IMR-90 (cell line): Measurements from ENCODE around the gene CACNG7. TPM values are rescaled to one million over a fixed set of nuclear protein-coding genes. Genes with fewer than 3 reads are reported as not detected.

Experiments used
- ATAC-seq: fragments of 200-7000 bp; cut with Tn5 transposase; 2 replicates; pipeline ENCODE4 v1.9.1; 2020; ENCODE audit warnings: low read depth, mild to moderate bottlenecking, moderate library complexity
- BruUV-seq: library from RNA; stranded (reverse); fragments of 400-500 nt; replicated peaks from 2 replicates; lab custom pipeline; 2021; lab: Mats Ljungman, UMichigan
- CTCF ChIA-PET: fragments of 300-600 bp; formaldehyde crosslinking; extraction: SDS; loops from one replicate; lab custom pipeline; 2021; ENCODE audit warnings: antibody characterized with exemption; lab: Yijun Ruan, JAX
- POLR2A ChIA-PET: fragments of 300-600 bp; sonication (Branson Sonifier 250); formaldehyde crosslinking; loops from one replicate; lab custom pipeline; 2022; ENCODE audit warnings: antibody characterized with exemption; ENCODE audit not compliant: unreplicated experiment; lab: Charles Lee
- DNase-seq: peaks from one replicate; pipeline ENCODE4 v3.0.0; 2013
- H2AFZ ChIP-seq: replicated peaks from 2 replicates; pipeline ENCODE3; 2013; ENCODE audit warnings: low read length, mild to moderate bottlenecking; ENCODE audit not compliant: poor library complexity
- H2AK5ac ChIP-seq: 2 replicates; pipeline ENCODE4 v1.6.1; 2013; ENCODE audit warnings: low read depth, low read length, inconsistent platforms
- H2AK9ac ChIP-seq: replicated peaks from 2 replicates; pipeline ENCODE3; 2013; ENCODE audit warnings: mild to moderate bottlenecking, low read depth, low read length, moderate library complexity; ENCODE audit not compliant: poor library complexity
- H2BK120ac ChIP-seq: 2 replicates; pipeline ENCODE4 v1.6.1; 2013; ENCODE audit warnings: low read depth, low read length, inconsistent platforms
- H2BK15ac ChIP-seq: 3 replicates; pipeline ENCODE4 v1.6.1; 2013; ENCODE audit warnings: low read depth, low read length, inconsistent platforms
- H2BK20ac ChIP-seq: 2 replicates; pipeline ENCODE4 v1.6.1; 2013; ENCODE audit warnings: low read depth, mild to moderate bottlenecking, inconsistent platforms, low read length, moderate library complexity
- H2BK5ac ChIP-seq: 2 replicates; pipeline ENCODE4 v1.6.1; 2013; ENCODE audit warnings: mild to moderate bottlenecking, low read depth, low read length, inconsistent platforms; ENCODE audit not compliant: poor library complexity, severe bottlenecking
- H3K14ac ChIP-seq: replicated peaks from 2 replicates; pipeline ENCODE4 v1.6.1; 2013; ENCODE audit warnings: low read depth, low read length, inconsistent platforms
- H3K18ac ChIP-seq: 2 replicates; pipeline ENCODE4 v1.6.1; 2013; ENCODE audit warnings: low read depth, low read length, control low read depth
- H3K23ac ChIP-seq: 2 replicates; pipeline ENCODE4 v1.6.1; 2013; ENCODE audit warnings: low read depth, low read length, inconsistent platforms
- H3K27ac ChIP-seq: 2 replicates; pipeline ENCODE4 v1.5.1; 2013; ENCODE audit warnings: mild to moderate bottlenecking, control low read depth, low read length; ENCODE audit not compliant: insufficient read depth
- H3K27me3 ChIP-seq: 2 replicates; pipeline ENCODE4 v1.6.1; 2013; ENCODE audit warnings: low read length; ENCODE audit not compliant: control insufficient read depth, insufficient read depth
- H3K36me3 ChIP-seq: 2 replicates; pipeline ENCODE4 v1.6.1; 2013; ENCODE audit warnings: low read length, mixed read lengths; ENCODE audit not compliant: control insufficient read depth, insufficient read depth
- H3K4ac ChIP-seq: 2 replicates; pipeline ENCODE4 v1.6.1; 2013; ENCODE audit warnings: low read depth, low read length, inconsistent platforms
- H3K4me1 ChIP-seq: 2 replicates; pipeline ENCODE4 v1.6.1; 2013; ENCODE audit warnings: low read length, mixed read lengths; ENCODE audit not compliant: control insufficient read depth, insufficient read depth
- H3K4me2 ChIP-seq: 2 replicates; pipeline ENCODE4 v1.6.1; 2013; ENCODE audit warnings: low read depth, mild to moderate bottlenecking, control low read depth, low read length, moderate library complexity
- H3K4me3 ChIP-seq: 2 replicates; pipeline ENCODE4 v1.5.1; 2013; ENCODE audit warnings: low read depth, mild to moderate bottlenecking, control low read depth, low read length, moderate library complexity; ENCODE audit not compliant: insufficient read depth
- H3K56ac ChIP-seq: 2 replicates; pipeline ENCODE4 v1.6.1; 2013; ENCODE audit warnings: low read length, inconsistent platforms; ENCODE audit not compliant: insufficient read depth; ENCODE audit errors: extremely low read depth
- H3K79me1 ChIP-seq, 2 experiments: 2 replicates each; pipeline ENCODE4 v1.6.1; 2013; ENCODE audit warnings: low read length in 2 of 2, inconsistent platforms in 1 of 2, low read depth in 1 of 2
- H3K9ac ChIP-seq: 2 replicates; pipeline ENCODE4 v1.6.1; 2013; ENCODE audit warnings: low read depth, low read length, control low read depth
- H3K9me1 ChIP-seq: 2 replicates; pipeline ENCODE4 v1.6.1; 2013; ENCODE audit warnings: low read length, inconsistent platforms; ENCODE audit not compliant: insufficient read depth
- H3K9me3 ChIP-seq: 2 replicates; pipeline ENCODE4 v1.6.1; 2013; ENCODE audit warnings: low read length; ENCODE audit not compliant: control insufficient read depth, insufficient read depth
- H4K20me1 ChIP-seq: 2 replicates; pipeline ENCODE4 v1.6.1; 2013; ENCODE audit warnings: low read length, inconsistent platforms; ENCODE audit not compliant: insufficient read depth
- H4K5ac ChIP-seq: 2 replicates; pipeline ENCODE4 v1.6.1; 2013; ENCODE audit warnings: mild to moderate bottlenecking, low read depth, low read length, control low read depth
- H4K8ac ChIP-seq, 2 experiments: 2 replicates each; pipeline ENCODE4 v1.6.1; 2013; ENCODE audit warnings: low read depth in 2 of 2, low read length in 2 of 2, control low read depth in 1 of 2, inconsistent platforms in 1 of 2
- H4K91ac ChIP-seq: 2 replicates; pipeline ENCODE4 v1.6.1; 2013; ENCODE audit warnings: low read depth, low read length, inconsistent platforms; ENCODE audit not compliant: insufficient read depth
- CEBPB ChIP-seq: IDR thresholded peaks from 2 replicates; pipeline ENCODE4 v1.6.1; 2012; ENCODE audit warnings: low read depth, low read length, improper control_type of control experiment
- NFE2L2 ChIP-seq: fragments of 150-350 bp; IDR thresholded peaks from 2 replicates; pipeline ENCODE4 v1.6.1; 2016; ENCODE audit warnings: low read depth, mild to moderate bottlenecking, low read length
- POLR2A ChIP-seq: IDR thresholded peaks from 2 replicates; pipeline ENCODE4 v1.6.1; 2012; ENCODE audit warnings: mild to moderate bottlenecking, low read depth, low read length
- RFX5 ChIP-seq: IDR thresholded peaks from 2 replicates; pipeline ENCODE4 v1.8.0; 2012; ENCODE audit warnings: low read depth, mild to moderate bottlenecking, low read length, moderate library complexity
- SMC3 ChIP-seq: fragments of 150-350 bp; IDR thresholded peaks from 2 replicates; pipeline ENCODE4 v1.6.1; 2016; ENCODE audit warnings: low read depth, mild to moderate bottlenecking, antibody characterized with exemption, low read length, moderate library complexity
- WGBS, 2 experiments: methylation state at CpG; one replicate each; pipeline versions ENCODE4 v1.1.5 to v1.1.7; 2013; ENCODE audit warnings: missing lambda C conversion rate in 2 of 2; ENCODE audit not compliant: insufficient read length in 1 of 2; ENCODE audit errors: extremely low coverage in 2 of 2; 5-methylcytosine and 5-hydroxymethylcytosine counted together
- dilution Hi-C: fragments of 300-500 bp; cut with HindIII; formaldehyde crosslinking; loops from one replicate; pipeline ENCODE4 v1.14.3; 2018; ENCODE audit warnings: low sequenced_read_pairs; ENCODE audit not compliant: unreplicated experiment
- in situ Hi-C: fragments of 300-500 bp; cut with MboI; formaldehyde crosslinking; loops from 3 replicates; pipeline ENCODE4 v1.14.3; 2019; ENCODE audit warnings: low sequenced_read_pairs, inconsistent platforms, mixed read lengths
- intact Hi-C: fragments of 100-400 bp; cut with micrococcal nuclease; formaldehyde crosslinking; loops from 2 replicates; pipeline ENCODE4 v1.10.0; 2022
- polyA plus RNA-seq, 3 experiments: library from polyadenylated mRNA; depleted of rRNA; stranded (reverse); fragments of >200 nt; gene quantifications; 2 replicates each; pipeline ENCODE4 v1.2.3, GENCODE V29; 2012; ENCODE audit warnings: low replicate concordance in 1 of 3
- total RNA-seq: library from RNA; depleted of rRNA; stranded (reverse); fragments of >200 nt; gene quantifications from 2 replicates; pipeline ENCODE4 v1.2.3, GENCODE V29; 2012
- TF ChIP-seq, protein P1 (sequence below): conservative IDR thresholded peaks from 2 replicates; pipeline ENCODE4 v1.5.1; 2012; ENCODE audit warnings: mild to moderate bottlenecking, low read depth, low read length, improper control_type of control experiment
- TF ChIP-seq, protein P2 (sequence below): fragments of 150-350 bp; IDR thresholded peaks from 2 replicates; pipeline ENCODE4 v1.6.1; 2017; ENCODE audit warnings: mild to moderate bottlenecking, antibody characterized with exemption, low read length, low read depth

The CACNG7 gene
- total and polyA plus RNA-seq, 2 of the 4 experiments (the other 2 are of a cell fraction): 0.36 to 6.7 TPM

DNA sequence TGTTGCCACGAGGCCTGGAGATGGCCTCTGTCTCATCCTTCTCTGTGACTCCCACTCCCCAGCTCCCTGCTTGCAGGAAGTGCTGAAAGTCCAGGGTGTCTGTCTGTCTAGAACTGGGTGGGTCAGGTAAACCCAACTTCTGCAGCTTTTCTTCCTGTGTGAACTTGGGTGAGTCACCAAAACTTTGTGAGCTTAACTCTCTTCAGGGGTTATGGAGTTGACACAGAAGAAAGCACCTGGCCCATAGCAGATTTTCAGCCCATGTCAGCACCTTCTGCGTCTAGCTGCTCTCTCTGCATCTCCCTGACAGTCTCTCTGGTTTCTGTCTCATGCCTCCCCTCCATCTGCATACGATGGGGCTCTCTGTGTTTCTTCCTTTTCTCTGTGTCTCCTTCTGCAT is 4.2 kb upstream of the CACNG7 start:
- no peak overlapping the region for H3K4me2 ChIP-seq
- no peak for ATAC-seq
- no peaks in the 10 kb centered on the region for H4K20me1 ChIP-seq
- TF ChIP-seq POLR2A (no peak), SMC3 (no peak), NFE2L2 (no peak), RFX5 (no peak), CEBPB (no peak)
- TF ChIP-seq, protein P1, sequence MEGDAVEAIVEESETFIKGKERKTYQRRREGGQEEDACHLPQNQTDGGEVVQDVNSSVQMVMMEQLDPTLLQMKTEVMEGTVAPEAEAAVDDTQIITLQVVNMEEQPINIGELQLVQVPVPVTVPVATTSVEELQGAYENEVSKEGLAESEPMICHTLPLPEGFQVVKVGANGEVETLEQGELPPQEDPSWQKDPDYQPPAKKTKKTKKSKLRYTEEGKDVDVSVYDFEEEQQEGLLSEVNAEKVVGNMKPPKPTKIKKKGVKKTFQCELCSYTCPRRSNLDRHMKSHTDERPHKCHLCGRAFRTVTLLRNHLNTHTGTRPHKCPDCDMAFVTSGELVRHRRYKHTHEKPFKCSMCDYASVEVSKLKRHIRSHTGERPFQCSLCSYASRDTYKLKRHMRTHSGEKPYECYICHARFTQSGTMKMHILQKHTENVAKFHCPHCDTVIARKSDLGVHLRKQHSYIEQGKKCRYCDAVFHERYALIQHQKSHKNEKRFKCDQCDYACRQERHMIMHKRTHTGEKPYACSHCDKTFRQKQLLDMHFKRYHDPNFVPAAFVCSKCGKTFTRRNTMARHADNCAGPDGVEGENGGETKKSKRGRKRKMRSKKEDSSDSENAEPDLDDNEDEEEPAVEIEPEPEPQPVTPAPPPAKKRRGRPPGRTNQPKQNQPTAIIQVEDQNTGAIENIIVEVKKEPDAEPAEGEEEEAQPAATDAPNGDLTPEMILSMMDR: no peak
- TF ChIP-seq, protein P2, sequence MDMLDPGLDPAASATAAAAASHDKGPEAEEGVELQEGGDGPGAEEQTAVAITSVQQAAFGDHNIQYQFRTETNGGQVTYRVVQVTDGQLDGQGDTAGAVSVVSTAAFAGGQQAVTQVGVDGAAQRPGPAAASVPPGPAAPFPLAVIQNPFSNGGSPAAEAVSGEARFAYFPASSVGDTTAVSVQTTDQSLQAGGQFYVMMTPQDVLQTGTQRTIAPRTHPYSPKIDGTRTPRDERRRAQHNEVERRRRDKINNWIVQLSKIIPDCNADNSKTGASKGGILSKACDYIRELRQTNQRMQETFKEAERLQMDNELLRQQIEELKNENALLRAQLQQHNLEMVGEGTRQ: no peak
- no peaks in the 10 kb centered on the region for H3K9me3 ChIP-seq
- H3K23ac ChIP-seq: no peak overlapping the region
- H3K56ac ChIP-seq: no peak overlapping the region
- H3K27ac ChIP-seq: no peak overlapping the region
- H3K9me1 ChIP-seq: no peaks in the 10 kb centered on the region
- no peak overlapping the region for H3K18ac ChIP-seq
- H4K91ac ChIP-seq: no peak overlapping the region
- H3K27me3 ChIP-seq: peaks cover 24% of the 10 kb centered on the region
- H3K9ac ChIP-seq: no peak overlapping the region
- ChIA-PET CTCF (interaction anchor here (1.1 kb wide), 1 partner anchor 119 kb away, joined by 3 read pairs; no protein-coding TSS in a partner anchor), POLR2A (no interaction called here)
- no peak overlapping the region for H2AK9ac ChIP-seq
- no peak for DNase-seq
- in situ Hi-C loops (no loop called here), intact Hi-C loops (no loop called here), dilution Hi-C loops (no loop called here)
- no peak overlapping the region for H3K4me3 ChIP-seq
- H3K79me1 ChIP-seq: no peaks in the 10 kb centered on the region
- no peak overlapping the region for H2BK15ac ChIP-seq
- H3K4ac ChIP-seq: no peak overlapping the region
- H3K14ac ChIP-seq: no peak overlapping the region
- no TSS peak for BruUV-seq
- H2AK5ac ChIP-seq: no peak overlapping the region
- WGBS, 2 experiments: 50% methylated on average over 2 of the region's 3 CpGs; no CpG with 5 or more reads in 1 of the 2 experiments
- H3K36me3 ChIP-seq: no peaks in the 10 kb centered on the region
- no peak overlapping the region for H2AFZ ChIP-seq
- no peak overlapping the region for H2BK5ac ChIP-seq
- H2BK120ac ChIP-seq: no peak overlapping the region
- no peak overlapping the region for H4K8ac ChIP-seq
- no peak overlapping the region for H2BK20ac ChIP-seq
- peaks cover 5% of the 10 kb centered on the region; the same call in 1 of the 2 replicates for H3K4me1 ChIP-seq
- no peak overlapping the region for H4K5ac ChIP-seq
